Nucleus accumbens (tissue), 56 donors: ENCODE measurements around the gene LRRC17.

Experiments
- DNase-seq, 56 donors: peaks; one replicate each; lab custom pipeline; 2025; lab: John Stamatoyannopoulos, UW

Gene LRRC17

DNA sequence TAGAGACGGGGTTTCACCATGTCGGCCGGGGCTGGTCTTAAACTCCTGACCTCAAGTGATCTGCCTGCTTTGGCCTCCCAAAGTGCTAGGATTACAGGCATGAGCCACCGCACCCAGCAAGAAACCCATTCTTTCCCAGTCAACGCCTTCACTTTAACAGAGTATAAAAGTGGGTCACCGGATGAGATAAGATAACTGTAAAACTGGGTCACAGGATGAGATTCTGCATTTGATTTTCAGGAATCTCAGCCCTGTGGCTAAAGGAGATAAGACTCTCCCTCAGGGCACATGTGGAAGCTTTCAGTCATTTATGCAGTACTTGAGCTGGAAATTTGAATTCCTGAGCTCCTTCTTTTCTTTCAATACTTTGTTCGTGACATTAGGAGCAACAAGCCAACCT is 70.8 kb downstream of the LRRC17 start:
- no peak for DNase-seq

GRCh38 chr7:102985176-102985783 is 72.5 kb downstream of the LRRC17 start:
- no peak for DNase-seq

- no peak for DNase-seq
Observed at GRCh38 chr7:102988088-102988487, 75.3 kb downstream of the LRRC17 start.

GRCh38 chr7:102988631-102989560 is 76.1 kb downstream of the LRRC17 start:
- DNase-seq: no peak

DNA sequence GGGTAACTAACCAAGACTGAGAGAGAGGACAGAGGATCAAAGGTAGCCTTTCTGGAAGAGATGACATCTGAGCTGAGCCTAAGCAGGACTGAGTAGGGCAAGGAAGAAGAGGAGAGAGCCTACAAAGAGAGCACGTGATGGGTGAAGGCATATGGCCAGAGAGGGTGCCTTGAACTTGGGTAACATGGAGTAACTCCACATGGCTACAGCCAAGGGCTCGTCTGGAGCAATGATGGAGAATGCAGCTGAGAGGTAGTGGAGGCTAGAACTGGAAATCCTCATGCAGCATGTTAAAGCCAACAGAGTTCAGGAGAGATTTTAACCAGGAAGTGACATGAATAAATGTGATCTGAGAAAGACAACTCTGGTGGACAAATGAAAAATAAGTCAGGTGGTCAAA is 77.8 kb downstream of the LRRC17 start:
- DNase-seq: no peak

DNA sequence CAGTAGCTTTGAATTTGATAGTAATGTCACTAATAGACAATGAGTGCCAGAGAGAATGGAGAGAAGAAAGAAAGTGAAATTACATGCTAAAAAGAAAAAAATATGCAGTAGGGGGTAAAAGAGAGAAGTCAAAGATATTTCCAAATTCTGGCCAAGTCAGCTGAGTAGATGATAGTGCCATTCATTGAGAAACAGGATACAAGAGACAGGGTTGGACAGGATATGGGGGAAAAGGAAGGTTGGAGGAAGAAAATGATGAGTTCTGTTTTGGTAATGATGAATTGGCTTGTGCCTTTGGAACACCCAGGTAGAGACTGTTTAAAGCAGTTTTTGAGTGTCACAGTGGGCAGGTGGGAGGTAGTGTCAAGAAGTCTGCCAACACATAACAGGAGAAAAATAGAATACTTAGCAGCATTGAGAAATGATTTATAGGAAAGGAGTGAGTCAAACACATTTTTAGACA is 78.3 kb downstream of the LRRC17 start:
- DNase-seq: peak in 12 of 56 donors; percentile 1 to 38 (median 8)

GRCh38 chr7:102991540-102992214 is 78.9 kb downstream of the LRRC17 start:
- peak in 17 of 56 donors; percentile 0 to 64 (median 12) for DNase-seq

GRCh38 chr7:102992509-102992937 is 79.7 kb downstream of the LRRC17 start:
- DNase-seq: no peak

DNA sequence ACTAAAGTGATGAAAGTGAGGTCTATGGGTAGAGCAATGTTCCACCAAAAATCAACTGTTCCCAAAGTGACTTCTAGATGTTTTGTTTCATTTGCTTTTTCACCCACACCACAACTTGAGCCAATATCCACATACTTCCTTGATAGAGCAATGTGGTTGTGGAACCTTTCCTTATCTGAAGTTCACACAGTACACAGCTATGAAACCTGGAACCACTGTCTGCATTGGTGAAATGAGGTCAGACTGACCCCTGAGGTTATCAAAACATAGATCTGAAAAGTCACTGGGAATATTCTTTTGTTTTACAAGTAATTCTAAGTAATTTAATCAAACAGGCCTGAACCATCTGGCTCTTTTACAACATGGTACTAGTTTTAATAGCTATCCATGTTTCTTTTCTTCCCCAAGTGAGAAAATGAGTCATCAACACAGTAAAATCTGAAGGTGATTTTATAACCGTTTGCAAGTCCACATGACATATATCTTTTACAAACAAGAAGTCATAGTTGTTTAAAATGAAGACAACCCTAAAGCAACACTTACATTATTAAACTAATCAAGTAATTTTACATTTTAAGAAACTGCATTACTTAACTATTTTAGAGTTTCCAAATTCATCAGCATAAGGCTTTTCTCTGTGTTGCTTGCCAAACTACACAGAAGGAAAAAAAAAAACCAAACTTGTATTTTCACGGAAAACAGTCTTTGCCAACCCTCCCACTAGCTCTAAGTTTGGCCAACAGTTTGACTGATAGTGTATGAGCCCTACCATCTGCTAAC is 80.3 kb downstream of the LRRC17 start:
- DNase-seq: no peak

- no peak for DNase-seq
Observed at GRCh38 chr7:102993718-102994029, 80.9 kb downstream of the LRRC17 start.

DNA sequence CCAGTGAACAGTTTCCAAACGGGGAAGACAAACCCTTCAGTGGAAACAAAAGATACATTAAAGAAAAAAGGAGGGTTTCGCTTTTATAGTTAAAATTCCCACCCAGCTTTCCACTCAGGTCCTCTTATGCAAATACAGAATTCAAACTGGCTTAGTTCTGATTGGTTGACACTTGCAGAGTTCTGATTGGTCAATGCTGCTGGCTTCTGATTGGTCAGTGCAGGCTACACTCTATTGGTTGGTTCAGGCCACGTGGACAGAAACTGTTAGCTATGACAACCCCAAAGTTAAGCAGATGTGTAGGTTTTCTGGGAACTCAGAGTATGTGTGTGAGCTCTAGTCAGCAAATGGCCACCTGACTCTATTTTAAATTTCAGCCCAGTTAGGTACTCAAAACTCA is 81.8 kb downstream of the LRRC17 start:
- DNase-seq: no peak
